ENCODE measurements around the gene GAN. TPM values are rescaled to one million over a fixed set of nuclear protein-coding genes. Genes with fewer than 3 reads are reported as not detected.

Gene GAN
- total and polyA plus RNA-seq, 9 of the 15 experiments (the other 6 are each of a cell fraction or from before 2014, with no cell fraction given), result 0.83 to 15.1 (median 5.2) TPM

DNA sequence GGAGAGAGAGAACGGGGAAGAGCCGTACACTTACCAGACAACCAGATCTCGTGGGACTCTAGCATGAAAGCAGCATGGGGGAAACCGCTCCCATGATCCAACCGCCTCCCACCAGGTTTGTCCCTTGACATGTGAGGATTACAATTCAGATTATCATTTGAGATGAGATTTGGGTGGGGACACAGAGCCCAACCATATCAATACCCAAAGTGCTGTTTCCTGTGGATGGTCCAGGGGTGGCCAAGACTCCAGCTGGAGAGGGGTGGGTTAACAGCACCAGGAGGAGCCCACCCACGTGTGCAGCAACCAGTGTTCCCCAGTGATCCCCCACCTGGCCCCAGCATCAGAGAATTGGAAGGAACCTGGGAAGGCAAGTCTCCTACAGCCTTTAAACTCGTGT lies 79.7 kb downstream of the GAN start:
- Histone ChIP-seq H3K27ac (ENCODE audit: extremely low read depth, low read depth, low read length) (no peak overlapping the region), H3K4me3 (no peak overlapping the region), H3K9me3 (replicated peaks; ENCODE audit: control insufficient read depth, insufficient read depth, low read depth, low read length) (no peaks in the 10 kb centered on the region), H3K27me3 (ENCODE audit: control insufficient read depth in 2 of 2, insufficient read depth in 2 of 2, low read length in 2 of 2) (peaks cover 5 to 14% of the 10 kb centered on the region in 2 experiments; a peak in 4 of 5 replicates), H3K9ac (ENCODE audit: insufficient read depth in 1 of 2, low read depth in 2 of 2, low read length in 2 of 2) (no peak overlapping the region), H3K79me2 (ENCODE audit: control insufficient read depth, insufficient read depth, low read length) (no peaks in the 10 kb centered on the region), H3K4me2 (ENCODE audit: insufficient read depth, low read length) (no peak overlapping the region), H2AFZ (ENCODE audit: low read depth, low read length) (no peak overlapping the region), H4K20me1 (replicated peaks; ENCODE audit: control insufficient read depth, insufficient read depth, low read length) (no peaks in the 10 kb centered on the region), H3K4me1 (replicated peaks in 1 of 2; ENCODE audit: control insufficient read depth in 2 of 2, insufficient read depth in 2 of 2, low read length in 2 of 2) (peaks cover 0 to 9% of the 10 kb centered on the region in 2 experiments; a peak in 1 of 5 replicates), H3K36me3 (ENCODE audit: control insufficient read depth, insufficient read depth, low read length) (peaks cover 12% of the 10 kb centered on the region; the same call in 2 of the 3 replicates), H3K9me1 (ENCODE audit: control insufficient read depth, insufficient read depth, low read length) (no peaks in the 10 kb centered on the region)
- WGBS (ENCODE audit: insufficient coverage, low coverage, missing lambda C conversion rate), result 55% methylated on average over 7 of the region's 7 CpGs
- FAIRE-seq, result no peak
- ChIA-PET POLR2A (interaction anchor here (0.8 to 2.0 kb wide), 3 partner anchors 9 to 103 kb away, joined by 3 to 7 read pairs (median 4); no protein-coding TSS in a partner anchor), CTCF (ENCODE audit: low intra/inter-chr PET ratio) (no interaction called here)
- intact Hi-C loops (cut with micrococcal nuclease) (no loop called here), in situ Hi-C loops (cut with MboI) (no loop called here)
- no peak for DNase-seq (ENCODE audit: extremely low read depth in 1 of 4, low spot score in 3 of 4)
- ATAC-seq, result no peak
- TF ChIP-seq ZNF445 (CRISPR knock-in tag; IDR thresholded peaks at IDR 0.05; ENCODE audit: low read depth) (no peak), TARDBP (IDR thresholded peaks at IDR 0.05) (no peak), ZNF785 (CRISPR knock-in tag; IDR thresholded peaks at IDR 0.05) (no peak), SAFB (IDR thresholded peaks at IDR 0.05; ENCODE audit: borderline replicate concordance, low read depth, low read length) (no peak), ZNF24 (IDR thresholded peaks at IDR 0.05) (no peak), CBFB (CRISPR knock-in tag; IDR thresholded peaks at IDR 0.05) (no peak), CC2D1A (IDR thresholded peaks at IDR 0.05) (no peak)
- TF ChIP-seq, protein P1, sequence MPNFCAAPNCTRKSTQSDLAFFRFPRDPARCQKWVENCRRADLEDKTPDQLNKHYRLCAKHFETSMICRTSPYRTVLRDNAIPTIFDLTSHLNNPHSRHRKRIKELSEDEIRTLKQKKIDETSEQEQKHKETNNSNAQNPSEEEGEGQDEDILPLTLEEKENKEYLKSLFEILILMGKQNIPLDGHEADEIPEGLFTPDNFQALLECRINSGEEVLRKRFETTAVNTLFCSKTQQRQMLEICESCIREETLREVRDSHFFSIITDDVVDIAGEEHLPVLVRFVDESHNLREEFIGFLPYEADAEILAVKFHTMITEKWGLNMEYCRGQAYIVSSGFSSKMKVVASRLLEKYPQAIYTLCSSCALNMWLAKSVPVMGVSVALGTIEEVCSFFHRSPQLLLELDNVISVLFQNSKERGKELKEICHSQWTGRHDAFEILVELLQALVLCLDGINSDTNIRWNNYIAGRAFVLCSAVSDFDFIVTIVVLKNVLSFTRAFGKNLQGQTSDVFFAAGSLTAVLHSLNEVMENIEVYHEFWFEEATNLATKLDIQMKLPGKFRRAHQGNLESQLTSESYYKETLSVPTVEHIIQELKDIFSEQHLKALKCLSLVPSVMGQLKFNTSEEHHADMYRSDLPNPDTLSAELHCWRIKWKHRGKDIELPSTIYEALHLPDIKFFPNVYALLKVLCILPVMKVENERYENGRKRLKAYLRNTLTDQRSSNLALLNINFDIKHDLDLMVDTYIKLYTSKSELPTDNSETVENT (CRISPR knock-in tag; IDR thresholded peaks at IDR 0.05), result no peak
- TF ChIP-seq, protein P2, sequence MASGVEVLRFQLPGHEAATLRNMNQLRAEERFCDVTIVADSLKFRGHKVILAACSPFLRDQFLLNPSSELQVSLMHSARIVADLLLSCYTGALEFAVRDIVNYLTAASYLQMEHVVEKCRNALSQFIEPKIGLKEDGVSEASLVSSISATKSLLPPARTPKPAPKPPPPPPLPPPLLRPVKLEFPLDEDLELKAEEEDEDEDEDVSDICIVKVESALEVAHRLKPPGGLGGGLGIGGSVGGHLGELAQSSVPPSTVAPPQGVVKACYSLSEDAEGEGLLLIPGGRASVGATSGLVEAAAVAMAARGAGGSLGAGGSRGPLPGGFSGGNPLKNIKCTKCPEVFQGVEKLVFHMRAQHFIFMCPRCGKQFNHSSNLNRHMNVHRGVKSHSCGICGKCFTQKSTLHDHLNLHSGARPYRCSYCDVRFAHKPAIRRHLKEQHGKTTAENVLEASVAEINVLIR (CRISPR knock-in tag; IDR thresholded peaks at IDR 0.05), result no peak
- TF ChIP-seq, protein P3, sequence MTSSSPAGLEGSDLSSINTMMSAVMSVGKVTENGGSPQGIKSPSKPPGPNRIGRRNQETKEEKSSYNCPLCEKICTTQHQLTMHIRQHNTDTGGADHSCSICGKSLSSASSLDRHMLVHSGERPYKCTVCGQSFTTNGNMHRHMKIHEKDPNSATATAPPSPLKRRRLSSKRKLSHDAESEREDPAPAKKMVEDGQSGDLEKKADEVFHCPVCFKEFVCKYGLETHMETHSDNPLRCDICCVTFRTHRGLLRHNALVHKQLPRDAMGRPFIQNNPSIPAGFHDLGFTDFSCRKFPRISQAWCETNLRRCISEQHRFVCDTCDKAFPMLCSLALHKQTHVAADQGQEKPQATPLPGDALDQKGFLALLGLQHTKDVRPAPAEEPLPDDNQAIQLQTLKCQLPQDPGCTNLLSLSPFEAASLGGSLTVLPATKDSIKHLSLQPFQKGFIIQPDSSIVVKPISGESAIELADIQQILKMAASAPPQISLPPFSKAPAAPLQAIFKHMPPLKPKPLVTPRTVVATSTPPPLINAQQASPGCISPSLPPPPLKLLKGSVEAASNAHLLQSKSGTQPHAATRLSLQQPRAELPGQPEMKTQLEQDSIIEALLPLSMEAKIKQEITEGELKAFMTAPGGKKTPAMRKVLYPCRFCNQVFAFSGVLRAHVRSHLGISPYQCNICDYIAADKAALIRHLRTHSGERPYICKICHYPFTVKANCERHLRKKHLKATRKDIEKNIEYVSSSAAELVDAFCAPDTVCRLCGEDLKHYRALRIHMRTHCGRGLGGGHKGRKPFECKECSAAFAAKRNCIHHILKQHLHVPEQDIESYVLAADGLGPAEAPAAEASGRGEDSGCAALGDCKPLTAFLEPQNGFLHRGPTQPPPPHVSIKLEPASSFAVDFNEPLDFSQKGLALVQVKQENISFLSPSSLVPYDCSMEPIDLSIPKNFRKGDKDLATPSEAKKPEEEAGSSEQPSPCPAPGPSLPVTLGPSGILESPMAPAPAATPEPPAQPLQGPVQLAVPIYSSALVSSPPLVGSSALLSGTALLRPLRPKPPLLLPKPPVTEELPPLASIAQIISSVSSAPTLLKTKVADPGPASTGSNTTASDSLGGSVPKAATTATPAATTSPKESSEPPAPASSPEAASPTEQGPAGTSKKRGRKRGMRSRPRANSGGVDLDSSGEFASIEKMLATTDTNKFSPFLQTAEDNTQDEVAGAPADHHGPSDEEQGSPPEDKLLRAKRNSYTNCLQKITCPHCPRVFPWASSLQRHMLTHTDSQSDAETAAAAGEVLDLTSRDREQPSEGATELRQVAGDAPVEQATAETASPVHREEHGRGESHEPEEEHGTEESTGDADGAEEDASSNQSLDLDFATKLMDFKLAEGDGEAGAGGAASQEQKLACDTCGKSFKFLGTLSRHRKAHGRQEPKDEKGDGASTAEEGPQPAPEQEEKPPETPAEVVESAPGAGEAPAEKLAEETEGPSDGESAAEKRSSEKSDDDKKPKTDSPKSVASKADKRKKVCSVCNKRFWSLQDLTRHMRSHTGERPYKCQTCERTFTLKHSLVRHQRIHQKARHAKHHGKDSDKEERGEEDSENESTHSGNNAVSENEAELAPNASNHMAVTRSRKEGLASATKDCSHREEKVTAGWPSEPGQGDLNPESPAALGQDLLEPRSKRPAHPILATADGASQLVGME (CRISPR knock-in tag; IDR thresholded peaks at IDR 0.05), result no peak
- BruUV-seq (replicated peaks), result no TSS peak
